Liver (tissue), 9 donors: ENCODE measurements around the gene NFYC. TPM values are rescaled to one million over a fixed set of nuclear protein-coding genes. Genes with fewer than 3 reads are reported as not detected.

Experiments
- DNase-seq: peaks from one replicate; pipeline ENCODE4 v3.0.0-alpha.2; 2017; ENCODE audit warnings: low spot score
- H3K27ac ChIP-seq, 2 donors: one replicate each; pipeline ENCODE4 v1.7.0; 2013; ENCODE audit warnings: inconsistent platforms in 2 of 2, low read length in 2 of 2, control low read depth in 1 of 2, low read depth in 1 of 2, mild to moderate bottlenecking in 1 of 2
- H3K27me3 ChIP-seq, 4 donors: one replicate each; pipeline versions ENCODE4 v1.6.1 to v1.7.0; 2013; ENCODE audit warnings: low read length in 3 of 4, inconsistent platforms in 1 of 4, mild to moderate bottlenecking in 1 of 4, moderate library complexity in 1 of 4; ENCODE audit not compliant: control insufficient read depth in 4 of 4, insufficient read depth in 4 of 4
- H3K36me3 ChIP-seq, 4 donors: one replicate each; pipeline versions ENCODE4 v1.6.1 to v1.7.0; 2013; ENCODE audit warnings: low read length in 3 of 4, mild to moderate bottlenecking in 3 of 4, low read depth in 1 of 4, moderate library complexity in 1 of 4; ENCODE audit not compliant: control insufficient read depth in 4 of 4, insufficient read depth in 3 of 4
- H3K4me1 ChIP-seq, 4 donors: one replicate each; pipeline versions ENCODE4 v1.6.1 to v1.7.0; 2013; ENCODE audit warnings: low read length in 3 of 4, mild to moderate bottlenecking in 3 of 4, moderate library complexity in 1 of 4; ENCODE audit not compliant: control insufficient read depth in 4 of 4, insufficient read depth in 4 of 4
- H3K4me3 ChIP-seq, 3 donors: one replicate each; pipeline versions ENCODE4 v1.6.1 to v1.7.0; 2013; ENCODE audit warnings: low read length in 3 of 3, control low read depth in 1 of 3, low read depth in 1 of 3, mild to moderate bottlenecking in 1 of 3
- H3K9ac ChIP-seq, 2 donors: one replicate each; pipeline ENCODE4 v1.7.0; 2013; ENCODE audit warnings: low read length in 2 of 2, mild to moderate bottlenecking in 2 of 2, moderate library complexity in 2 of 2, control low read depth in 1 of 2, low read depth in 1 of 2
- H3K9me3 ChIP-seq, 4 donors: one replicate each; pipeline versions ENCODE4 v1.6.1 to v1.7.0; 2013; ENCODE audit warnings: low read length in 3 of 4; ENCODE audit not compliant: control insufficient read depth in 4 of 4
- ATF3 ChIP-seq: IDR thresholded peaks from 2 replicates; pipeline ENCODE4 v1.6.1; 2016; ENCODE audit warnings: antibody characterized with exemption
- CTCF ChIP-seq: fragments of 150-350 bp; IDR thresholded peaks from 2 replicates; pipeline ENCODE4 v1.5.1; 2017; ENCODE audit warnings: improper control_type of control experiment, low read depth, low read length; ENCODE audit not compliant: missing input control
- EGR1 ChIP-seq, 2 donors: IDR thresholded peaks; 2 replicates each; pipeline ENCODE4 v1.6.1; 2016 to 2018; ENCODE audit warnings: antibody characterized with exemption in 2 of 2, low read depth in 2 of 2
- FOXA1 ChIP-seq: IDR thresholded peaks from 2 replicates; pipeline ENCODE4 v1.6.1; 2016; ENCODE audit warnings: antibody characterized with exemption
- FOXA2 ChIP-seq: IDR thresholded peaks from 2 replicates; pipeline ENCODE4 v1.6.1; 2016; ENCODE audit warnings: antibody characterized with exemption
- HNF4A ChIP-seq, 2 donors: conservative IDR thresholded peaks; 2 replicates each; pipeline ENCODE4 v1.6.1; 2016; ENCODE audit warnings: antibody characterized with exemption in 2 of 2, mild to moderate bottlenecking in 2 of 2
- HNF4G ChIP-seq: IDR thresholded peaks from 2 replicates; pipeline ENCODE4 v1.6.1; 2016; ENCODE audit warnings: antibody characterized with exemption
- JUND ChIP-seq, 2 donors: IDR thresholded peaks; 2 replicates each; pipeline ENCODE4 v1.6.1; 2016; ENCODE audit warnings: antibody characterized with exemption in 2 of 2
- MAX ChIP-seq: IDR thresholded peaks from 2 replicates; pipeline ENCODE4 v1.6.1; 2016; ENCODE audit warnings: antibody characterized with exemption
- NR2F2 ChIP-seq: IDR thresholded peaks from 2 replicates; pipeline ENCODE4 v1.6.1; 2016; ENCODE audit warnings: antibody characterized with exemption
- RAD21 ChIP-seq, 2 donors: IDR thresholded peaks; 2 replicates each; pipeline ENCODE4 v1.6.1; 2016; ENCODE audit warnings: antibody characterized with exemption in 2 of 2, mild to moderate bottlenecking in 2 of 2
- REST ChIP-seq: IDR thresholded peaks from 2 replicates; pipeline ENCODE4 v1.6.1; 2016; ENCODE audit warnings: antibody characterized with exemption, mild to moderate bottlenecking
- RXRA ChIP-seq, 2 donors: IDR thresholded peaks; 2 replicates each; pipeline ENCODE4 v1.6.1; 2017 to 2018; ENCODE audit warnings: antibody characterized with exemption in 2 of 2, mild to moderate bottlenecking in 1 of 2
- SP1 ChIP-seq: IDR thresholded peaks from 2 replicates; pipeline ENCODE4 v1.6.1; 2018; ENCODE audit warnings: antibody characterized with exemption, mild to moderate bottlenecking
- TAF1 ChIP-seq: conservative IDR thresholded peaks from 2 replicates; pipeline ENCODE4 v1.6.1; 2016; ENCODE audit warnings: antibody characterized with exemption, mild to moderate bottlenecking
- ZBTB33 ChIP-seq: IDR thresholded peaks from 2 replicates; pipeline ENCODE4 v1.6.1; 2016; ENCODE audit warnings: antibody characterized with exemption
- WGBS: extraction: QIAGEN DNeasy Blood & Tissue Kit; methylation state at CpG from one replicate; pipeline ENCODE4 v1.1.7; 2013; 5-methylcytosine and 5-hydroxymethylcytosine counted together
- polyA plus RNA-seq, 2 donors: library from polyadenylated mRNA; stranded (reverse) in 1 of 2; unstranded in 1 of 2; fragments of 200-250 nt in 1 of 2; fragments of >200 nt in 1 of 2; fragmentation: Nextera tagmentation in 1 of 2; extraction: Ambion mirVana in 1 of 2; gene quantifications; one replicate each; pipeline versions ENCODE4 v1.2.1 to v1.2.3, GENCODE V29; 2013 to 2015
- total RNA-seq, 2 donors: library from RNA; depleted of rRNA; stranded (reverse); fragments of >200 nt; gene quantifications; one replicate each; pipeline ENCODE4 v1.2.3, GENCODE V29; 2014
- donor health status: healthy.
- donor health status: healthy.
- donor health status: healthy.
- donor health status: healthy.
- donor health status: healthy.

Gene NFYC
- total and polyA plus RNA-seq, 4 donors, result 18.3 to 28.1 (median 26.8) TPM

- no peak overlapping the region for H3K4me3 ChIP-seq
- WGBS, result 96% methylated on average over 3 of the region's 3 CpGs
- no peak overlapping the region for H3K27ac ChIP-seq
- H3K4me1 ChIP-seq, result peaks cover 7 to 16% (median 12%) of the 10 kb centered on the region in 4 donors
- H3K36me3 ChIP-seq, result no peaks in the 10 kb centered on the region
- no peak for DNase-seq
- H3K27me3 ChIP-seq, result no peaks in the 10 kb centered on the region
- no peak overlapping the region for H3K9ac ChIP-seq
- TF ChIP-seq NR2F2 (no peak), RXRA (IDR thresholded peaks at IDR 0.05) (no peak), JUND (IDR thresholded peaks at IDR 0.05) (no peak), CTCF (no peak), MAX (no peak), ZBTB33 (no peak)
- H3K9me3 ChIP-seq, result no peaks in the 10 kb centered on the region
Observed at GRCh38 chr1:40803447-40803846, 111.9 kb downstream of the NFYC start.

GRCh38 chr1:40803902-40804301, 112.4 kb downstream of the NFYC start:
- H3K27me3 ChIP-seq, result no peaks in the 10 kb centered on the region
- H3K9ac ChIP-seq, result no peak overlapping the region
- no peak overlapping the region for H3K4me3 ChIP-seq
- DNase-seq, result no peak
- H3K27ac ChIP-seq, result no peak overlapping the region
- H3K4me1 ChIP-seq, result peaks cover 7 to 16% (median 12%) of the 10 kb centered on the region in 4 donors
- H3K9me3 ChIP-seq, result no peaks in the 10 kb centered on the region
- no peaks in the 10 kb centered on the region for H3K36me3 ChIP-seq
- 81% methylated on average over 2 of the region's 2 CpGs for WGBS
- no peak for TF ChIP-seq ATF3
- no peak for TF ChIP-seq CTCF
- TF ChIP-seq REST, result no peak
- no peak for TF ChIP-seq RXRA (IDR thresholded peaks at IDR 0.05)
- no peak for TF ChIP-seq MAX
- no peak for TF ChIP-seq EGR1 (IDR thresholded peaks at IDR 0.05; ENCODE audit: low read depth in 2 of 2)
- TF ChIP-seq HNF4A (conservative IDR thresholded peaks at IDR 0.05), result no peak
- TF ChIP-seq FOXA1, result no peak
- no peak for TF ChIP-seq NR2F2
- TF ChIP-seq ZBTB33, result no peak
- no peak for TF ChIP-seq SP1
- no peak for TF ChIP-seq FOXA2
- no peak for TF ChIP-seq TAF1
- no peak for TF ChIP-seq JUND (IDR thresholded peaks at IDR 0.05)
- TF ChIP-seq HNF4G, result no peak
- no peak for TF ChIP-seq RAD21 (IDR thresholded peaks at IDR 0.05)
